Parathyroid adenoma (tissue), 2 donors: ENCODE results near the gene ARHGEF7.

Experiments
- H2AFZ ChIP-seq: fragments of 300-600 bp; sonication (generic); one replicate; pipeline ENCODE4 v1.7.0; 2017; ENCODE audit warnings: antibody characterized with exemption, mild to moderate bottlenecking
- H3K27ac ChIP-seq: fragments of 300-600 bp; sonication (generic); one replicate; pipeline ENCODE4 v1.7.0; 2017
- H3K27me3 ChIP-seq: fragments of 300-600 bp; sonication (generic); one replicate; pipeline ENCODE4 v1.7.0; 2017; ENCODE audit warnings: low read length; ENCODE audit not compliant: control insufficient read depth, insufficient read depth
- H3K36me3 ChIP-seq: fragments of 300-600 bp; sonication (generic); one replicate; pipeline ENCODE4 v1.7.0; 2017; ENCODE audit warnings: low read length; ENCODE audit not compliant: control insufficient read depth, insufficient read depth
- H3K4me1 ChIP-seq: fragments of 300-600 bp; sonication (generic); one replicate; pipeline ENCODE4 v1.7.0; 2017; ENCODE audit warnings: control low read depth
- H3K4me2 ChIP-seq: fragments of 300-600 bp; sonication (generic); one replicate; pipeline ENCODE4 v1.7.0; 2017; ENCODE audit warnings: low read length
- H3K4me3 ChIP-seq: fragments of 300-600 bp; sonication (generic); one replicate; pipeline ENCODE4 v1.7.0; 2017; ENCODE audit warnings: low read depth, low read length
- H3K79me2 ChIP-seq: fragments of 300-600 bp; sonication (generic); one replicate; pipeline ENCODE4 v1.7.0; 2017; ENCODE audit warnings: control low read depth
- H3K9ac ChIP-seq: fragments of 300-600 bp; sonication (generic); one replicate; pipeline ENCODE4 v1.7.0; 2017; ENCODE audit warnings: mild to moderate bottlenecking
- H3K9me3 ChIP-seq: fragments of 300-600 bp; sonication (generic); one replicate; pipeline ENCODE4 v1.7.0; 2017; ENCODE audit warnings: low read length; ENCODE audit not compliant: control insufficient read depth
- CTCF ChIP-seq: fragments of 300-600 bp; sonication (generic); IDR thresholded peaks from one replicate; pipeline ENCODE4 v1.7.0; 2017; ENCODE audit warnings: antibody characterized with exemption, mild to moderate bottlenecking
- donor health status: primary hyperparathyroidism.

The ARHGEF7 gene

GRCh38 chr13:111181977-111182376 lies 66.9 kb downstream of the ARHGEF7 start:
- Histone ChIP-seq H3K4me1 (peaks cover 4% of the 10 kb centered on the region), H3K36me3 (no peaks in the 10 kb centered on the region), H2AFZ (no peak overlapping the region), H3K4me3 (no peak overlapping the region), H3K9me3 (no peaks in the 10 kb centered on the region), H3K27ac (no peak overlapping the region), H3K9ac (no peak overlapping the region), H3K79me2 (peaks cover 43% of the 10 kb centered on the region), H3K27me3 (no peaks in the 10 kb centered on the region), H3K4me2 (no peak overlapping the region)
- no peak for TF ChIP-seq CTCF

- H3K9me3 ChIP-seq = no peaks in the 10 kb centered on the region
- H3K4me1 ChIP-seq = peaks cover 4% of the 10 kb centered on the region
Observed at GRCh38 chr13:111183087-111183645, 68.1 kb downstream of the ARHGEF7 start.

GRCh38 chr13:111183959-111184358 lies 68.8 kb downstream of the ARHGEF7 start:
- no peak overlapping the region for H3K27ac ChIP-seq
- no peak overlapping the region for H3K4me2 ChIP-seq
- H2AFZ ChIP-seq = no peak overlapping the region
- no peak overlapping the region for H3K9ac ChIP-seq
- no peaks in the 10 kb centered on the region for H3K9me3 ChIP-seq
- no peaks in the 10 kb centered on the region for H3K27me3 ChIP-seq
- no peak overlapping the region for H3K4me3 ChIP-seq
- peaks cover 4% of the 10 kb centered on the region for H3K4me1 ChIP-seq
- H3K36me3 ChIP-seq = no peaks in the 10 kb centered on the region
- no peak for TF ChIP-seq CTCF
- H3K79me2 ChIP-seq = peaks cover 52% of the 10 kb centered on the region

More at GRCh38 chr13:111183087-111183645, 68.1 kb downstream of the ARHGEF7 start:
- Histone ChIP-seq H3K27ac (no peak overlapping the region), H3K79me2 (peaks cover 46% of the 10 kb centered on the region), H3K36me3 (no peaks in the 10 kb centered on the region), H3K9ac (no peak overlapping the region), H2AFZ (no peak overlapping the region), H3K4me3 (no peak overlapping the region), H3K4me2 (no peak overlapping the region), H3K27me3 (no peaks in the 10 kb centered on the region)
- TF ChIP-seq CTCF = no peak

DNA sequence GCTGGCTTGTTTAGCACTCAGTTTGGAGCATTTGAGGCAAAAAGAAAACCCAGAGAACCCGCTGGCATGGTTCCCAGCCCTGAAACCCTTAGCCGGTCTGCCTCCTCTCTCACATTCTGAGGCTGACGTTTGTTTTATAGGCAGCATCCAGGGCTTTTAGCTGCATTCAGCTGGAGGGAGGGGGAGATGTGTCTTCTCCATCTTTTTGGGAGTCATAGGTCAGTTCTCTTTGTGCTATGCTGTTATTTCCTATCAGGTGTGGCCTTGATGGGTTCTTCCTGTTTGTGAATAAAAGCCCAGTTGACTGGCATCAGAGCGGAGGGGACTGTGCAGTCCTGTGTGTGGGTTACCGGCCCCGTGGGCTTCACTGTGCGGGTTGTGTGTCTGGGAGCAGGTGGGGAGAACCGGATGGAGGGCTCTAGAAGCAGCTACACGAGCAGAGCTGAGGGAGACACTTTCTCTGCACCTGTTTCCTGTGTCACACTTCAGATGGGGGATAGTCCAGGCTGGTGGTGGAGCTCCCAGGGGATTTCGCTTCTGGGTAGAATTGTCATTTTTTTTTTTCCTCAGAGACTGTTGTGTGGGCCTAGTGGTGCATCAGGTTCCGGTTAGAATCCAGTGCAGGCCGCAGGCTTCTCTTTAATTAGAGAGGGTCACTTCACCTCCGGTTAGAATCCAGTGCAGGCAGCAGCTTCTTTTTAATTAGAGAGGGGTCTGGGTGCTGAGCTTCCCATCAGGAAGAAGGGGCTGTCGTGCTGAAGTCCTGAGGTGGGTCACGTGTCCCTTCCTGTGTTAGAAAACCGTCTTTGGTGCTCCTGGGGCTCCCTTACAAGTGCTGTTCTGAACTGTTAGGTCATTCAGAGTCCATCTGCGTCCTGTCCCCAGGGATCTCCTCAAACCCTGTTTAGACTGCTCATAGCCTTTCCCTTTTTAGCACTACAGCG lies 69.6 kb downstream of the ARHGEF7 start:
- no peaks in the 10 kb centered on the region for H3K9me3 ChIP-seq
- H3K4me1 ChIP-seq = peaks cover 4% of the 10 kb centered on the region
- no peak overlapping the region for H2AFZ ChIP-seq
- peak overlapping the region; percentile 24 for H3K27ac ChIP-seq
- H3K4me3 ChIP-seq = no peak overlapping the region
- no peak for TF ChIP-seq CTCF
- no peaks in the 10 kb centered on the region for H3K36me3 ChIP-seq
- H3K9ac ChIP-seq = no peak overlapping the region
- no peaks in the 10 kb centered on the region for H3K27me3 ChIP-seq
- peaks cover 55% of the 10 kb centered on the region for H3K79me2 ChIP-seq
- H3K4me2 ChIP-seq = no peak overlapping the region
